ENCODE results near the gene SRD5A1.

- TF ChIP-seq POLR2A (IDR thresholded peaks at IDR 0.05; ENCODE audit: low read length), result no peak
- no peak for TF ChIP-seq GATA1 (IDR thresholded peaks at IDR 0.05; ENCODE audit: low read depth, low read length)
Observed at GRCh38 chr5:6597557-6597956, 35.7 kb upstream of the SRD5A1 start.

All from erythroblast (primary cell).